ENCODE data around the gene RBM12. TPM values are rescaled to one million over a fixed set of nuclear protein-coding genes. Genes with fewer than 3 reads are reported as not detected.

The RBM12 gene
- total RNA-seq, 1 donor from 2014 or later = 46.2 TPM

DNA sequence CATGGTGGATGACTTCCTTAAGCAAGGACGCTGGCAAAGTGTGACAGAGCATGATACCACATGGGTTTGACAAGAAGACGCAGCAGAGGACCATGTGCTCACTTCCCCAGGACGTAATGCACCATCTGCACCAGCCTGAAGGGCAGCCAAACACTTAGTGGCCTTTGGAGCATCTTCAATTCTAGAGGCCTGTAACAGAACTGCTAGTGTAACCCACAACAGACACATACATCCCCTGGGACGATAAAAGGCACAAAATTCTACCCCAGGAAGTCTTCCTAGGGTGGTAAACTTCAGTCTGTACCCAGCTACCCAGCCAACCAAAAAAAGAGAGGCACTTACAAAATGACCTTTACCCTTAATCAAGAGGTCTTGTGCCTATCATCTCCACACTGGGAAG, 9.2 kb upstream of the RBM12 start:
- TF ChIP-seq, protein P1, sequence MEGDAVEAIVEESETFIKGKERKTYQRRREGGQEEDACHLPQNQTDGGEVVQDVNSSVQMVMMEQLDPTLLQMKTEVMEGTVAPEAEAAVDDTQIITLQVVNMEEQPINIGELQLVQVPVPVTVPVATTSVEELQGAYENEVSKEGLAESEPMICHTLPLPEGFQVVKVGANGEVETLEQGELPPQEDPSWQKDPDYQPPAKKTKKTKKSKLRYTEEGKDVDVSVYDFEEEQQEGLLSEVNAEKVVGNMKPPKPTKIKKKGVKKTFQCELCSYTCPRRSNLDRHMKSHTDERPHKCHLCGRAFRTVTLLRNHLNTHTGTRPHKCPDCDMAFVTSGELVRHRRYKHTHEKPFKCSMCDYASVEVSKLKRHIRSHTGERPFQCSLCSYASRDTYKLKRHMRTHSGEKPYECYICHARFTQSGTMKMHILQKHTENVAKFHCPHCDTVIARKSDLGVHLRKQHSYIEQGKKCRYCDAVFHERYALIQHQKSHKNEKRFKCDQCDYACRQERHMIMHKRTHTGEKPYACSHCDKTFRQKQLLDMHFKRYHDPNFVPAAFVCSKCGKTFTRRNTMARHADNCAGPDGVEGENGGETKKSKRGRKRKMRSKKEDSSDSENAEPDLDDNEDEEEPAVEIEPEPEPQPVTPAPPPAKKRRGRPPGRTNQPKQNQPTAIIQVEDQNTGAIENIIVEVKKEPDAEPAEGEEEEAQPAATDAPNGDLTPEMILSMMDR (IDR thresholded peaks at IDR 0.05; ENCODE audit: borderline replicate concordance) = no peak
- peaks cover 99% of the 10 kb centered on the region for H3K36me3 ChIP-seq
- DNase-seq = no peak
- H3K9me3 ChIP-seq (replicated peaks) = no peaks in the 10 kb centered on the region
- intact Hi-C loops (cut with micrococcal nuclease) = no loop called here
- no peak overlapping the region for H3K27ac ChIP-seq (replicated peaks)
- H3K27me3 ChIP-seq (ENCODE audit: low read depth) = no peaks in the 10 kb centered on the region
- H3K4me3 ChIP-seq = no peak overlapping the region
- no peaks in the 10 kb centered on the region for H3K4me1 ChIP-seq

DNA sequence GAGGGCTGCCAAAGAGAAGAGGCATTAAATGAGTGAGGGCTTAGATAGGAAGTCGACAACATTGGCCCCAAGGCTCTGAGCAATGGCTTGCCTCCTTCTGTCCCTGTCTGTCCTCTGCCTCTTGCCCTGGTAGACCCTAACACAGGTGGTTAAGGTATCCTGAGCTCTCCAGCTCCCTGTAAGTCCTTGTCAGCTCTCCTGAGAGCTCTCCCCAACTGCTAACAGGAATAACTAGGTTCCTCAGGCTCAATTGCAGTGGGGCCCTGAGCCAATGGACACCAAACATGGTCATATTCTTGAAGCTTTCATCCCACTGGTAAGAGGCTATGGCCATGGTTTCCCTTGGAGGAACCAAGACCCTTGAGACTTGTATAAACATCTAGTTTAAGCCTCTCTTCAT, 5.0 kb upstream of the RBM12 start:
- H3K4me3 ChIP-seq = no peak overlapping the region
- H3K9me3 ChIP-seq (replicated peaks) = no peaks in the 10 kb centered on the region
- no peaks in the 10 kb centered on the region for H3K27me3 ChIP-seq (ENCODE audit: low read depth)
- H3K27ac ChIP-seq (replicated peaks) = no peak overlapping the region
- intact Hi-C loops (cut with micrococcal nuclease) = no loop called here
- H3K4me1 ChIP-seq = peaks cover 4% of the 10 kb centered on the region
- H3K36me3 ChIP-seq = peaks cover 65% of the 10 kb centered on the region
- DNase-seq = no peak
- TF ChIP-seq, protein P1 (IDR thresholded peaks at IDR 0.05; ENCODE audit: borderline replicate concordance) = no peak

DNA sequence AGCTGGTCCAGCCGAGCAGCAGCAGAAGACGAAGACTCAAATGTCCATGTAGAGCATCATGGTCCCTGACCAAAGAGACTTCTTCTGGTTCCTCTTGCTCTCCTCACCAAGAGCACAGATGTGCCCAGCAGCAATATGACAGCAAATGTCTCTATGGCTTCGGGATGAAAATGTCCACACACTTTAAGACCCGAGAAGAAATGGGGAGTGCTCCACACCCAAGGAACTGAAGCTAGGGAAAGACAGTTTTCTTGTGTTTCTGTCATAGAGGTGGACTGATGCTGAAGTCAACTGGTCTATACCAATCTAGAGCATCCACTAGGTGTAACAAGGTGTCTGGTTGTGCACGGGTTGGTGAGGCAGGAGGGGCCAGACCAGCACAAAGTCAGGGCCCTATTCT, 4.5 kb upstream of the RBM12 start:
- no peaks in the 10 kb centered on the region for H3K27me3 ChIP-seq (ENCODE audit: low read depth)
- peaks cover 9% of the 10 kb centered on the region for H3K4me1 ChIP-seq
- TF ChIP-seq, protein P1 (IDR thresholded peaks at IDR 0.05; ENCODE audit: borderline replicate concordance) = no peak
- no peaks in the 10 kb centered on the region for H3K9me3 ChIP-seq (replicated peaks)
- no peak overlapping the region for H3K4me3 ChIP-seq
- DNase-seq = no peak
- intact Hi-C loops (cut with micrococcal nuclease) = no loop called here
- H3K27ac ChIP-seq (replicated peaks) = no peak overlapping the region
- H3K36me3 ChIP-seq = peaks cover 61% of the 10 kb centered on the region

DNA sequence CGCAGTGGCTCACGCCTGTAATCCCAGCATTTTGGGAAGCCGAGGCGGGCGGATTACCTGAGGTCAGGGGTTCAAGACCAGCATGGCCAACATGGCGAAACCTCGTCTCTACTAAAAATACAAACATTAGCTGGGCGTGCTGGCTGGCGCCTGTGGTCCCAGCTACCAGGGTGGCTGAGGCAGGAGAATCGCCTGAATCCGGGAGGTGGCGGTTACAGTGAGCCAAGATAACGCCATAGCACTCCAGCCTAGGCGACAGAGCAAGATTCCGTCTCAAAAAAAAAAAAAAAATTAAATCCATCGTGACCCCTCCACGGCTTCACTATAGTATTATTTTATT, 1.2 kb upstream of the RBM12 start:
- no peak overlapping the region for H3K4me3 ChIP-seq
- intact Hi-C loops (cut with micrococcal nuclease) = no loop called here
- TF ChIP-seq, protein P1 (IDR thresholded peaks at IDR 0.05; ENCODE audit: borderline replicate concordance) = no peak
- peaks cover 28% of the 10 kb centered on the region for H3K36me3 ChIP-seq
- H3K4me1 ChIP-seq = peaks cover 42% of the 10 kb centered on the region
- no peaks in the 10 kb centered on the region for H3K27me3 ChIP-seq (ENCODE audit: low read depth)
- H3K9me3 ChIP-seq (replicated peaks) = no peaks in the 10 kb centered on the region
- no peak overlapping the region for H3K27ac ChIP-seq (replicated peaks)
- no peak for DNase-seq

DNA sequence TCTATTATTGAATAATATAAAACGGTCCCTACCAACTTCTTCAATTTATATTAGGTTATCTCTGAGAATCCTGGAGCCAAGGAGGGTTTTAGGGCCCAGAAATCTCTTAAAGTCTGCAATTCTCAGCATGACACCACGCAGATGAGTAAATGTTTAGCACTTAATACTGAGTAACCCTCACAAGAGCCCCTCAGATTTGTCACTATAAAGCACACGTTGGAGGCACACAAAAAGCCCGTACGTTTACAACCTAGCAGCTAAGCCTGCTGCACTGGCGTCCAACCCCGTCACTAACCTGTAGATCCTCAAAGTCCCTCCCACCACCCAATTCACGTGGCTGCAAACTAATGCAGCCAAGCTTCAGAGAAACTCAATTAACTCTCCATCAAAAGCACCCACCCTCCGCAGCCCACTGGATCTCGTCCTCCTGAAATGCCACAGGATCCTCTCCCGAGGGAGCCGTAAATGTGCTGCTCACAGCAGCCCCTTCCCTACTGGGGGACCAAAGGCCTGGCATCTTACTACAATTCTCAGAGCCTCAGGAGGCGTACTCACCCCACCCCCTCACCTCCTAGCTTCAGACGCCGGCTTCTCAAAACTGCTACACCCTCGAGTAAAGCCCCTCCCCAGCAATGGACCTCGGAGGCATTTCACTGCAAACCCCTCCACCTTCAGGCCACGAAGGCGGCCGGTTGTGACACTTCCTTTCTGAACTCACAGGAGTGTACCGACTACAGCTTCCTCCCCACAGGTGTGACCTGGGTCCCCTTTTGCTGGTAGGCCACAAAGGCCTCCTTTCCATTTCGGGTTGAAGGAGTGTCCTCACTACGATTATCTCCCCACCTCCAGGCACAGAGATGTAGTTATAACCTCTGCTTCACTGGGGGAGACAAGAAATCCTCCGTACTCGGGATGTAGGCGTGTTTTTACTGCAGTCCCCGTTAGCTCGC, 909 bp downstream of the RBM12 start:
- peaks cover 63% of the 10 kb centered on the region for H3K4me1 ChIP-seq
- no peak for DNase-seq
- intact Hi-C loops (cut with micrococcal nuclease) = no loop called here

More for the DNA sequence above, 909 bp downstream of the RBM12 start:
- H3K27ac ChIP-seq (replicated peaks) = peak overlapping the region; percentile 97
- no peaks in the 10 kb centered on the region for H3K27me3 ChIP-seq (ENCODE audit: low read depth)
- H3K9me3 ChIP-seq (replicated peaks) = no peaks in the 10 kb centered on the region
- peaks cover 7% of the 10 kb centered on the region for H3K36me3 ChIP-seq
- TF ChIP-seq, protein P1 (IDR thresholded peaks at IDR 0.05; ENCODE audit: borderline replicate concordance) = no peak
- H3K4me3 ChIP-seq = peak overlapping the region; percentile 86
